Coronary artery (tissue), 2 donors: ENCODE data around the gene TBX3.

Experiments used
- DNase-seq: peaks from one replicate; pipeline ENCODE4 v3.0.0-alpha.2; 2017; ENCODE audit warnings: low spot score
- H3K27ac ChIP-seq, 2 donors: fragments of 200-600 bp; sonication (generic); one replicate each; pipeline ENCODE4 v1.5.1; 2016 to 2019
- H3K4me3 ChIP-seq: fragments of 200-600 bp; sonication (generic); 2 replicates; pipeline ENCODE4 v1.5.1; 2016; ENCODE audit warnings: mild to moderate bottlenecking, moderate library complexity
- CTCF ChIP-seq: fragments of 200-600 bp; sonication (generic); IDR thresholded peaks from one replicate; pipeline ENCODE4 v1.5.1; 2019; ENCODE audit warnings: antibody characterized with exemption

The TBX3 gene

GRCh38 chr12:114671443-114672411 is 12.2 kb downstream of the TBX3 start:
- H3K27ac ChIP-seq, result peak overlapping the region; percentile 46 to 66

GRCh38 chr12:114671066-114671442 is 12.9 kb downstream of the TBX3 start:
- DNase-seq, result no peak
- no peak for TF ChIP-seq CTCF
- H3K27ac ChIP-seq, result no peak overlapping the region
- no peak overlapping the region for H3K4me3 ChIP-seq

More at GRCh38 chr12:114671443-114672411, 12.2 kb downstream of the TBX3 start:
- peak overlapping the region; percentile 47 for H3K4me3 ChIP-seq
- DNase-seq, result no peak
- no peak for TF ChIP-seq CTCF

- no peak for DNase-seq
These were observed 13.5 kb downstream of the TBX3 start for GRCh38 chr12:114670291-114670980.

GRCh38 chr12:114669401-114670290 is 14.3 kb downstream of the TBX3 start:
- H3K4me3 ChIP-seq, result peak overlapping the region; percentile 68
- no peak for TF ChIP-seq CTCF
- no peak for DNase-seq
- peak overlapping the region; percentile 65 to 71 for H3K27ac ChIP-seq

More at GRCh38 chr12:114670291-114670980, 13.5 kb downstream of the TBX3 start:
- H3K4me3 ChIP-seq, result no peak overlapping the region
- no peak for TF ChIP-seq CTCF
- H3K27ac ChIP-seq, result no peak overlapping the region

- DNase-seq, result no peak
- TF ChIP-seq CTCF, result no peak
- peak overlapping the region; percentile 68 for H3K4me3 ChIP-seq
- peak overlapping the region; percentile 65 to 71 for H3K27ac ChIP-seq
These were observed 15.1 kb downstream of the TBX3 start for GRCh38 chr12:114668886-114669288.

- Histone ChIP-seq H3K4me3 (peak overlapping the region; percentile 68), H3K27ac (peak overlapping the region; percentile 65 to 71)
- no peak for DNase-seq
- peak; percentile 33 for TF ChIP-seq CTCF
These were observed 15.7 kb downstream of the TBX3 start for GRCh38 chr12:114668151-114668885.
